ENCODE data around the gene OXTR.

OXTR gene

DNA sequence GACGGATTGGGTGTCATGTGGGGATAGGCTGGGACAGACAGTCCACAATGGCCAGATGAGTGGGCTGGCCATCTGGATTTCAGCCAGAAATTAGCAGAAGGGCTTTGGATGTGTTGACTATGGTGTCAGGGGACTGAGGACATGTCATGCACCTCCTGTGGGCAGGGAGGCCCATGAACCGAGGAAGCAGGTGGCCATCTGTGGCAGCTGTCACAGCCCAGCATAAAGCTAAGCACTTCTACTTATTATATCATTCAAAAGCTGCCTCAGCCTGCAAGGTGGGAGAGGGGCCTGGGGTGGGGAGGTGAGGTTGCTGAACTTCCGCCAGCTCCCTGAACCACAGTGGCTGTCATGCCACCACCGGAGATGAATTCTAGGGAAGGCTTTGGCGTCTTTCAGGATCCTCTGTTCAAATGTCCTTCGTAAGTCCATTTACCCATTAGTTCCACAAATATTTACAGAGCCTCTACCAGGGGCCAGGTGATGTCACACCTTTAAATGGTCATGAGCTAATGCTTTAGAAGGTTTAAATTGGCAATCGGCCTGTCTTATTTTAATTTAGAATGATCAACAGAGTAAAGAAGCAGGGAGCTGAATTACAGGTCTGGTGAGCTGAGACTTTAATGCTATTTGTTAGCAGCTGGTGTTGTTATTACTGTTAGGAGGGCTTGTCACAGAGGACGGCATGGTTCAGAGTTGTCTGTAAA is 59.5 kb downstream of the OXTR start:
- peak; percentile 63 for DNase-seq

- no peak for DNase-seq
These were observed 60.1 kb downstream of the OXTR start for GRCh38 chr3:8709287-8709686.

GRCh38 chr3:8705575-8705974 is 63.8 kb downstream of the OXTR start:
- no peak for DNase-seq

DNA sequence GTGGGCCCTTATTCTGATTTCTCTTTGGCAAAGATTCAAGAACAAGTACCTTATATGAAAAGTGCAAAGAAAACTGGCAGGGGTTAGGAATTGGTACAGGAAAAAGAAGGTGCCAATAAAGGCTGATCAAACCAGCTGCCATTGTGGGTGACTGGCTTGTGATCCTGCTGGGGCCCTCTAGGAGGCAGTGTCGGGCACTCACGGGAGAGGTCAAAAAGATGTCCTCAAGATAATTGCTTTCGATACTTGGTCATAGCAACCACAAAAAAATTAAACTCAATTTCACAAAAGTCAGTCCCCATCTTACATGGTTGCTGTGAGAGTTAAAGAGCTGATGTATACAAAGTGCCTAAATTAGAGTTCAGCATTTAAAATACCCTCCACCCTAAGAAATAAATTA is 66.9 kb downstream of the OXTR start:
- DNase-seq: no peak

All from NCI-H748 treated with DMSO at 0.1 percent for 48 hours (cell line).